Hypothalamus (tissue), 51 donors: ENCODE results near the gene DBH.

Experiments used
- DNase-seq, 51 donors: peaks; one replicate each; lab custom pipeline; 2025; lab: John Stamatoyannopoulos, UW

DBH gene

GRCh38 chr9:133641396-133641655 lies 5.2 kb downstream of the DBH start:
- DNase-seq: no peak

GRCh38 chr9:133641861-133642595 lies 5.9 kb downstream of the DBH start:
- no peak for DNase-seq

GRCh38 chr9:133642708-133643361 lies 6.7 kb downstream of the DBH start:
- DNase-seq: no peak

DNA sequence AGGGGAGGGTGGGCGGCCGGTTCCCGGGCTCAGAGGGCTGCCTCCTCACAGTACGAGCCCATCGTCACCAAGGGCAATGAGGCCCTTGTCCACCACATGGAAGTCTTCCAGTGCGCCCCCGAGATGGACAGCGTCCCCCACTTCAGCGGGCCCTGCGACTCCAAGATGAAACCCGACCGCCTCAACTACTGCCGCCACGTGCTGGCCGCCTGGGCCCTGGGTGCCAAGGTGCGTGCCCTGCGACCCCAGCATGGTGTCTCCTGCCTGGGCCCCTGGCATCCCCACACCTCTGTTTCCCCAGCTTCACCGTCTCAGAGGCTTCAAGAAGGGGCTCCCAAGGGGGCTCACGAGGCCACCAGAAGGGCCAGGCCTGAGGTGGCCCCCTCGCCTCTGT lies 7.2 kb downstream of the DBH start:
- DNase-seq: no peak

GRCh38 chr9:133643978-133644760 lies 8.0 kb downstream of the DBH start:
- no peak for DNase-seq

- DNase-seq: no peak
Measured at GRCh38 chr9:133645021-133645765, 9.0 kb downstream of the DBH start.

GRCh38 chr9:133647148-133647547 lies 11.0 kb downstream of the DBH start:
- DNase-seq: no peak

DNA sequence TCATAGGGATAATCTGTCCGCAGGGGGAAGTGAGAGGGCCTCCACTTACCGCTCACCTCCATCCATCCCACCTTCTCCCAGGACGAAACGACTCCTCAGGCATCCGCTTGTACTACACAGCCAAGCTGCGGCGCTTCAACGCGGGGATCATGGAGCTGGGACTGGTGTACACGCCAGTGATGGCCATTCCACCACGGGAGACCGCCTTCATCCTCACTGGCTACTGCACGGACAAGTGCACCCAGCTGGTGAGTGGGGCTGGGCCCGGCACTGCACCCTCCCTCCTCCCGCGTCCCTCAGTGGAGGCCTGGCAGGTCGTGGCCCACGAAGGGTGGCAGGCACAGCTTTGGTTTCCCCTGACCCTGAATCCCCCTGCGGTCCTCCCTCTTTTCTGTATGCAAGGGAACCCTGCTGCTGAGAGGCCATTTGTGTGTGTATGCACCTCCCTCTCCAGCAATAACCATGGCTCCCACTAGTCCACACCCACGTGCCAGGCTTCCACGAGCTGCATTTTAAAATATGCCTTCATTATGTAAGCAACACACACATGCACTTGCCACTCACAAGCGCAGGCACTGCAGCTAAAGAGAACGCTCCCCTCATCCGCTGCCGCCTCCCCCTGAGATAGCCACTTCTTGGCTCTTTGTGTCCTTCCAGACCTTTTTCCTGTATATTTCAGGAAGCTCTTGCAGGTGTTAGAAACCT lies 11.8 kb downstream of the DBH start:
- DNase-seq: peak in 1 of 51 donors; percentile 17

DNA sequence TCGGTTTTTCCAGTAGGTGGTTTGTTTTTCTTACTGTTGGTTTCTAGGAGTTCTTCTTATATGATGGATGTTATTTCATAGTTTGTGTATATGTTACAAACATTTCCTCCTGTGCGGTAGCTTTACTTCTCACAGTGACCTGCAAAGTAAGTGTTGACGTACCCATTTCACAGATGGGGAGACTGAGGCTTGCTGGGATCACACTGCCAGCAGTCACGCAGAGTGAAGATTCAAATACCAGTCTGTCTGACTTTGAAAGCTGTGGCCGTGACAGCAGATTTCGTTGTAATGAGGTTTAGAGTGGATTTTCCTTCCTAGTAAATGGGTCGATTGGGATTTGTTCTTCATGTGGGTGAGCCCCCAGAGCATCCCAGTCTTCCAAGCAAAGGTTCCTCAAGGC lies 13.0 kb downstream of the DBH start:
- no peak for DNase-seq

GRCh38 chr9:133650026-133650425 lies 13.9 kb downstream of the DBH start:
- no peak for DNase-seq

DNA sequence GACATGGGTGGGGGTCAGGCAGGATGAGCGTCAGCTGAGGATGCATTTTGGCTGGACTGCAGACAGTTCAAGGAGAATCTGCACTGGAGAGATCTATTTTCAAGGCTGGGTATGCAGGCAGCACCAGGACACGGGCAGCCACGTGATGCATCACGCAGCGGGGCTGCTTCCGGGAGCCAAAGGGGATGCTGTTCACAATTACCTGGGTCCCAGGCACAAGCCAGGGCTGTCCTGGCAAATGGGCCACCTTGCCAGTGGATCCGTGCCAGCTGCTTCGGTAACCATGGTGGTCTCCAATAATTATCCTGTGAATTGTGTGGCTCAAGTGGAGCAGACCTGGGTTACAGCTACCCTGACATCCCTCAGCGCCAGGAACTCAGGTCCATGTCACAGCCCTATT lies 17.5 kb downstream of the DBH start:
- DNase-seq: no peak

DNA sequence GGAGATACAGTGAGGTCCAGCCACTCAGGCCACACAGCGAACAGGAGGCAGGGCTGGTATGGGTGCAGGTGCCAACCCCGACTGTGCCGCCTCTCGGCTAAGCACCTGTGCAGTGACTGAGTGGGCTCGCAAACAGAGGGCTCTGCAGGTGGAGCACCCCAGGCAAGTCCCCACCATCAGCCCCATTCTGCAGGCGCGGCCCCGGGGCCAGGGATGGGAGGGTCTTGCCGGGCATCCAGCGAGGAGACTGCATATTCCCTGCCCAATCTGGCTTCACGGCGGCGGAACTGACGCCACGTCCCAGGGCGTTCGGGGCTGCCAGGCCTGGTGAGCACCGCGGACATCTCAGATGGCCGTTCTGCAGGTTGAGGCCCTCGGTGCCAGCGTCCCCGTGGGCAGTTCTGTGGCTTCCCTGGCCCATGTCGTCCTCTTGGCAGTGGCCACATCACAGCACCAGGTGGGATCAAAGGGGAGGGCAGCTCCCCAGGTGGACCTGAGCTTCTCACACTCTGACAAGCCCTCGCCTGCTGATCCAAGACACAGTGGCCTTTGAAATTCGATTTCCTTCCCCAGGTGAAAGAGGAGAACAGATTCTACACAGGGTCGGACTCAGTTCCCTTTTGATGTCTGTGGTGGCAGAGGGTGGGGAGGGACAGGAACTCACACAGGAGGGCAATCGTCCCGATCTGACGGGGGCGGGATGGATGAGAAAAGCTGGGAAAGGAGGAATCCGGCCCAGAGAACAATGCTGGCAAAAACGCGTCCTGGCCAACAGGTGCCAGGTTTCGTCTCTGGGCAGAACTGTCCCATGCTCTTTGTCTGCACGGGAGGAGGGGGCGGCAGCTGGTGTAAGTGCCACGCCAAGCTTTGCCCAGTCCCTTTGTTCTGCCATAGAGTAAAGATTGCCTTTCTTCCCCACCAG lies 18.8 kb downstream of the DBH start:
- DNase-seq: no peak

- DNase-seq: no peak
Measured at GRCh38 chr9:133655701-133656100, 19.5 kb downstream of the DBH start.

DNA sequence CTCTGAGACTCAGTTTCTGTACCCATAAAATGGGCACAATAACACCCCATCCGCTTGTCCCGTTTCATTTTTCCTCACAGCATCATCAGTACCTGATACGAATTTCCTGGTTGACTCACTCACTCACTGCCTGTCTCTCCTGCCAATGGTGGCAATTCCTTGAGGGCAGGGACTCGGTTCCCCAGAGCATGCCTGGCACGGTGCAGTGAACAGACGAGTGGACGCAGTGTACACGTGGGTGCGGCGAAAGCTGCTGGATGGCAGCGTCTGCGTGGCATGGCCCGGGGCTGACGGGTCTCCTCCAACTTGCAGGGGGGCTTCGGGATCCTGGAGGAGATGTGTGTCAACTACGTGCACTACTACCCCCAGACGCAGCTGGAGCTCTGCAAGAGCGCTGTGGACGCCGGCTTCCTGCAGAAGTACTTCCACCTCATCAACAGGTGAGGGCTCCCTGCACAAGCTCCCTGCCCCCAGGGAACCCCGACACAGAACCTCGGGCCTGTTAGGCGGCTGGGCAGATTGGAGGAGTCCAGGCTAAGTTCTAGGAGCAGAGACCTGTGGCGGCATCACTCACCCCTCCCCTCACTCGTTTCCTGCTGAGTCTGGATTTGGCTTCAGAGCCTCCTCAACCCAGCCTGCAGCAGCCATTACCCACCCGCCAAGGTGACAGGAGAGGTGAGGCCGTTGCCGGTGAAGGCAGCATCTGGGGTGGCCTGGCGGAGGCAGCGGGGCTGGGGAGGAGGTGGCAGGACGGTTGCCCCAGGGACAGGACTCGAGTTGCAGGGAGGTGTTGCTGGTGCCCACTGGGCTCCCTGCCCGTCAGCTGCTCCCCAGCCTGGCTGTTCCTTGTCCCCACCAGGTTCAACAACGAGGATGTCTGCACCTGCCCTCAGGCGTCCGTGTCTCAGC lies 20.3 kb downstream of the DBH start:
- DNase-seq: no peak

DNA sequence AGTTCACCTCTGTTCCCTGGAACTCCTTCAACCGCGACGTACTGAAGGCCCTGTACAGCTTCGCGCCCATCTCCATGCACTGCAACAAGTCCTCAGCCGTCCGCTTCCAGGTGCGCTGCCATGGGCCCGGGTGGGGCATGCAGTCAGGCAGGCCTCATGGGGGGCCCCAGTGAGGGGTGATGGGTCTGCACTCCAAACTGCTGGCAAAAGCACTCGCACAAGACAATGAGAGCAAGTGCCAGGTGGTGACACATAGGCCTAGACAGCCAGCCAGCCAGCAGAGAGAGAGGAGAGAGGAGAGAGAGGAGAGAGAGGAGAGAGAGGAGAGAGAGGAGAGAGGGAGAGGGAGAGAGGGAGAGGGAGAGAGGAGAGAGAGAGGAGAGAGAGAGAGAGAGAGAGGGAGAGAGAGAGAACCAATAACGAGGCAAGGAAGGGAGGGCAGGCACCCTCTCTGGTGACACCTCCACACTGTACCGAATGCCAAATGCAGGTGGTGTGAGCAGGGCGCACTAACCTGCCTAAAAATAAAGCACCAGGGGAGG lies 21.0 kb downstream of the DBH start:
- DNase-seq: peak in 1 of 51 donors; percentile 46

- DNase-seq: peak in 6 of 51 donors; percentile 11 to 62 (median 22)
Measured at GRCh38 chr9:133658442-133659431, 22.6 kb downstream of the DBH start.

DNA sequence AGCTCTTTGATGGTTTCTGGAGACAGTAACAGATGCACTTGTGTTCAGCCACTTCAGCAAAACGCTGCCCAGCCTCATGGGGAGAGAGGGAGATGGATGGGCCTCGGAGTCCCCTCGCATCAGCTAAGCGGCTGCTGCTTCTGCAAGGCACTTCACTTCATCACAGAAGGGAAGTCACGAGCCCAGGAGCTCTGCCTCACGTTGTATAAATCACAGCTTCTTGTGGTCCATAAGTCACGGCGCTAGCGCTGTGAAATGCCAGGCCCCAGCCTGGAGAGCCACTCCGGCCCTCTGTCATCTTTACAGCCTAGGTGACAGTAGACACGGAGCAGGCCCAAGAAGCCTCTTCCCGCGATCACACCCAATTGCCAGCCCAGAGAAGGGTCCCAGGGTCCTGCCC lies 23.4 kb downstream of the DBH start:
- no peak for DNase-seq
